Measurements from ENCODE around the gene POLD2.

POLD2 gene

DNA sequence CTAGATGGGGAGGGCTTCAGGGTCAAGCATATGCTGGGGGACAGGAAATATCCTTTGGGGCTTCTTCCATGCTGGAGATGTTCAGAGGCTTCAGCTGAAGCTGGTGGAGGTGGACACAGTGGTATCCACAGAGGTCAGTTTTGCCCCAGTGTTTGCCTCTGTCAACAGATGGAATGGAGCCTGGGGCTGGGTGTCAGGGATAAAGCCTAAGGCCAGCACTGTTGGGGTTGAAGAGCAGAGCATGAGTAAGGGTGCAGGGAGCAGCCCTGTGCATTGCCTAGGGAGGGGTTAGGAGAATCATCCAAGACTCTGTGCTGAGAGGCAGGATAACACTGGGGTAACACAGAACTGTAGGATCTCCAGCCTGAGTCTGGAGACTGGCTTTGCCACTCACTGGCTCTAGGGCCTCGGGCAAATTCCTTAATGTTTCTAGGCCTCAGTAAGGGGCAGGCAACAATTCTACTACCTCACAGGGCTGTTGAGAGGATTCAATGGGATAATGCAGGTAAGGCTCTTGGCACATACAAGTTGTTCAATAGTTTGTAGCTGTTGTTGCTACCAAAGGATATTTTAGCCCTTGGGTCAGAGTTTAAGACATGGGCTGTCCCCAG, 39.5 kb upstream of the POLD2 start:
- Histone ChIP-seq H3K4me1 (ENCODE audit: control extremely low read depth in 1 of 4, control insufficient read depth in 4 of 4, insufficient read depth in 4 of 4, low read length in 3 of 4) (peaks cover 0 to 3% (median 0%) of the 10 kb centered on the region in 4 experiments), H3K4me3 (ENCODE audit: control insufficient read depth in 1 of 7, extremely low read depth in 1 of 7, insufficient read depth in 4 of 7, low read depth in 2 of 7, low read length in 6 of 7) (no peak overlapping the region), H3K27me3 (replicated peaks in 2 of 5; ENCODE audit: control insufficient read depth in 4 of 5, insufficient read depth in 5 of 5, low read length in 4 of 5) (peaks cover 0 to 2% (median 0%) of the 10 kb centered on the region in 5 experiments), H3K9me3 (ENCODE audit: control extremely low read depth in 1 of 5, control insufficient read depth in 4 of 5, insufficient read depth in 2 of 5, low read depth in 1 of 5, low read length in 4 of 5) (peaks cover 0 to 4% (median 3%) of the 10 kb centered on the region in 5 experiments), H3K36me3 (ENCODE audit: control insufficient read depth in 4 of 4, insufficient read depth in 4 of 4, low read length in 3 of 4) (no peaks in the 10 kb centered on the region), H3K27ac (ENCODE audit: insufficient read depth in 1 of 2, low read depth in 1 of 2, low read length in 2 of 2, poor library complexity in 1 of 2, severe bottlenecking in 2 of 2) (no peak overlapping the region)
- no peak for DNase-seq
- WGBS (ENCODE audit: insufficient coverage) = no CpG with 5 or more reads among the region's 1 CpG
- ChIA-PET POLR2A (interaction anchor here (0.6 to 0.9 kb wide), 2 partner anchors 19 to 91 kb away, joined by 3 to 4 read pairs; no protein-coding TSS in a partner anchor), CTCF (interaction anchor here (0.9 to 1.1 kb wide), 2 partner anchors 9 to 21 kb away, joined by 3 read pairs; no protein-coding TSS in a partner anchor)

DNA sequence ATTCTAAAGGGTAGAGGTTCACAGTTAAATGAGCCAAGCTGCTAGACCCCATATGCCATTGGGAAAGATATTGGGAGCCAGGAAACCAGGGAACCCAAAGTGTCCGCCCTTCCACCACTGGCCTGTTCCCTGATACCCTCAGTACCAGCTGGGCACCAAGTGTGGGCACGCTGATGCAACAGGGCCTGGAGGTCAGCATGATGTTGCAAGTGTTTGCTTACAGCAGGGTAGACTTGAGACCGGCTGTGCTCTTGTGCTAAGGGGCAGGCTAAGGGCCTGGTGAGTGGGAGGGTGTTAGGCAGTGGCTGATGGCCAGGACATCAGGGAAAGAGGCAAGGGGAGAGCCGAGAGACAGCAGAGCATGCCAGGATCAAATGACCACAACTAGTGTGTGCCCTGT, 38.8 kb upstream of the POLD2 start:
- Histone ChIP-seq H3K36me3 (ENCODE audit: control insufficient read depth in 4 of 4, insufficient read depth in 4 of 4, low read length in 3 of 4) (no peaks in the 10 kb centered on the region), H3K9me3 (ENCODE audit: control extremely low read depth in 1 of 5, control insufficient read depth in 4 of 5, insufficient read depth in 2 of 5, low read depth in 1 of 5, low read length in 4 of 5) (peaks cover 0 to 4% (median 3%) of the 10 kb centered on the region in 5 experiments), H3K4me1 (ENCODE audit: control extremely low read depth in 1 of 4, control insufficient read depth in 4 of 4, insufficient read depth in 4 of 4, low read length in 3 of 4) (no peaks in the 10 kb centered on the region), H3K27me3 (replicated peaks in 2 of 5; ENCODE audit: control insufficient read depth in 4 of 5, insufficient read depth in 5 of 5, low read length in 4 of 5) (peaks cover 0 to 2% (median 0%) of the 10 kb centered on the region in 5 experiments), H3K4me3 (ENCODE audit: control insufficient read depth in 1 of 7, extremely low read depth in 1 of 7, insufficient read depth in 4 of 7, low read depth in 2 of 7, low read length in 6 of 7) (no peak overlapping the region), H3K27ac (ENCODE audit: insufficient read depth in 1 of 2, low read depth in 1 of 2, low read length in 2 of 2, poor library complexity in 1 of 2, severe bottlenecking in 2 of 2) (no peak overlapping the region)
- WGBS (ENCODE audit: insufficient coverage) = 97% methylated on average over 3 of the region's 4 CpGs
- CTCF ChIA-PET = no interaction called here
- no peak for DNase-seq
- POLR2A ChIA-PET = interaction anchor here (0.9 kb wide), 1 partner anchor 19 kb away, joined by 3 read pairs; no protein-coding TSS in a partner anchor

DNA sequence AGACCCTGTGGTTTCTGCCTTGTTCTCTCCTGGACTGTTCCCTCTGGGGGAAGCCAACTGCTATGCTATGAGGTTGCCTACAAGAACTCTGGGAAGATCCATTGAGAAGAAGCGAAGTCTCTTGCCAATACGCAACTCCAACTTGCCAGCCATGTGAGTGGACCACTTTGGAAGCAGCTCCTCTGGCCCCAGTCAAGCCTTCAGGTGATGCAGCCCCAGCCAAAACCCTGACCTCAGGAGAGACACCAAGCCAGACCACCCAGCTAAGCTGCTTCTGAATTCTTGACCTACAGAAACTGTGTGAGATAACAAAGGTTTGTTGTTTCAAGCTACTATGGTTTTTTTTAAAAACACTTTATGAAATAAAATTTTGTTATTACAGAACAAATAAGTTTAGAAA, 38.0 kb upstream of the POLD2 start:
- peaks cover 0 to 4% (median 3%) of the 10 kb centered on the region in 5 experiments for H3K9me3 ChIP-seq (ENCODE audit: control extremely low read depth in 1 of 5, control insufficient read depth in 4 of 5, insufficient read depth in 2 of 5, low read depth in 1 of 5, low read length in 4 of 5)
- peaks cover 0 to 2% (median 0%) of the 10 kb centered on the region in 5 experiments for H3K27me3 ChIP-seq (replicated peaks in 2 of 5; ENCODE audit: control insufficient read depth in 4 of 5, insufficient read depth in 5 of 5, low read length in 4 of 5)
- H3K4me1 ChIP-seq (ENCODE audit: control extremely low read depth in 1 of 4, control insufficient read depth in 4 of 4, insufficient read depth in 4 of 4, low read length in 3 of 4) = no peaks in the 10 kb centered on the region
- H3K27ac ChIP-seq (ENCODE audit: insufficient read depth in 1 of 2, low read depth in 1 of 2, low read length in 2 of 2, poor library complexity in 1 of 2, severe bottlenecking in 2 of 2) = no peak overlapping the region
- CTCF ChIA-PET = no interaction called here
- H3K36me3 ChIP-seq (ENCODE audit: control insufficient read depth in 4 of 4, insufficient read depth in 4 of 4, low read length in 3 of 4) = no peaks in the 10 kb centered on the region
- no peak for DNase-seq
- H3K4me3 ChIP-seq (ENCODE audit: control insufficient read depth in 1 of 7, extremely low read depth in 1 of 7, insufficient read depth in 4 of 7, low read depth in 2 of 7, low read length in 6 of 7) = no peak overlapping the region
- POLR2A ChIA-PET = interaction anchor here (0.6 kb wide), 1 partner anchor 890 kb away, joined by 3 read pairs; no protein-coding TSS in a partner anchor
- WGBS (ENCODE audit: insufficient coverage) = 100% methylated on average over 2 of the region's 2 CpGs

DNA sequence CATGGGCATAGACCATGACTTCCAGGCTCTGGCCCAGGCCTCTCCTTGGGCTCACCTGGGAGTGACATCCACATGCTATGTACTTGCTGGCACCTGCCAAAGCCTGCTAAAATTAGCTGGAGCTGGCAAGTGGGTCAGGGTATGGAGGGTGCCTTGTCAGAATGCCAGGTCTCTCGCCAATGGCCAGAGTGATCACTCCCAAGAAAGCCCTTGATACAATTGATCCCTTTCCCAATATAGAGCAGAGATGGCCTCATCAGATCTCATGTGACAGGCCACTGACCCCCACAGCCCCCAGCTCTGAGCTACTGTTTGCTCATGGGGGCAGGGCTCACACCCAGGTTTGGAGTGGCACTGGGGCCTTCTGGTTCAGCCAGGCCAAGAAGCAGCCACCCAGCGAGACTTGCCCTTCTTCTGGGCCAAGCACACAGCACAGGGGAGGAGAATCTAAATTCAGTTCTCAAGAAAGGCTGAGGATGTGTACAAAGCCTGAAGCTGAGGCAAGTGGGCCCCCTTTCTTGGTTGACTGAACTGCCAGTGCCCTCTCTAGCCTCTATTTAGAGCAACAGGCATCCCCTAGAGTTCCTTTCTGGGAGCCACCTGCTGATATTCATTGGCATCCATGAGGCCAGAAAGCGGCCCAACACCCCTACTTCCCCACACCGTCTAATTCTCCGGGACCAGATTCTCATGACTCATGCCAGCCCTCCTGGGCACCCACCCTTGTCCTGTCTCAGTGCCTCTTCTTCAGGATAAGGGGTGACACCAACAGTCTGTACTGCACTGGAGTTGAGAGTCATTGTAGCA, 36.7 kb upstream of the POLD2 start:
- Histone ChIP-seq H3K27me3 (replicated peaks in 2 of 5; ENCODE audit: control insufficient read depth in 4 of 5, insufficient read depth in 5 of 5, low read length in 4 of 5) (peaks cover 0 to 4% (median 0%) of the 10 kb centered on the region in 5 experiments), H3K4me1 (ENCODE audit: control extremely low read depth in 1 of 4, control insufficient read depth in 4 of 4, insufficient read depth in 4 of 4, low read length in 3 of 4) (no peaks in the 10 kb centered on the region), H3K36me3 (ENCODE audit: control insufficient read depth in 4 of 4, insufficient read depth in 4 of 4, low read length in 3 of 4) (no peaks in the 10 kb centered on the region), H3K27ac (ENCODE audit: insufficient read depth in 1 of 2, low read depth in 1 of 2, low read length in 2 of 2, poor library complexity in 1 of 2, severe bottlenecking in 2 of 2) (no peak overlapping the region), H3K9me3 (ENCODE audit: control extremely low read depth in 1 of 5, control insufficient read depth in 4 of 5, insufficient read depth in 2 of 5, low read depth in 1 of 5, low read length in 4 of 5) (peaks cover 0 to 4% (median 3%) of the 10 kb centered on the region in 5 experiments), H3K4me3 (ENCODE audit: control insufficient read depth in 1 of 7, extremely low read depth in 1 of 7, insufficient read depth in 4 of 7, low read depth in 2 of 7, low read length in 6 of 7) (no peak overlapping the region)
- CTCF ChIA-PET = no interaction called here
- POLR2A ChIA-PET = no interaction called here
- WGBS (ENCODE audit: insufficient coverage) = 90% methylated on average over 5 of the region's 5 CpGs
- DNase-seq = no peak

DNA sequence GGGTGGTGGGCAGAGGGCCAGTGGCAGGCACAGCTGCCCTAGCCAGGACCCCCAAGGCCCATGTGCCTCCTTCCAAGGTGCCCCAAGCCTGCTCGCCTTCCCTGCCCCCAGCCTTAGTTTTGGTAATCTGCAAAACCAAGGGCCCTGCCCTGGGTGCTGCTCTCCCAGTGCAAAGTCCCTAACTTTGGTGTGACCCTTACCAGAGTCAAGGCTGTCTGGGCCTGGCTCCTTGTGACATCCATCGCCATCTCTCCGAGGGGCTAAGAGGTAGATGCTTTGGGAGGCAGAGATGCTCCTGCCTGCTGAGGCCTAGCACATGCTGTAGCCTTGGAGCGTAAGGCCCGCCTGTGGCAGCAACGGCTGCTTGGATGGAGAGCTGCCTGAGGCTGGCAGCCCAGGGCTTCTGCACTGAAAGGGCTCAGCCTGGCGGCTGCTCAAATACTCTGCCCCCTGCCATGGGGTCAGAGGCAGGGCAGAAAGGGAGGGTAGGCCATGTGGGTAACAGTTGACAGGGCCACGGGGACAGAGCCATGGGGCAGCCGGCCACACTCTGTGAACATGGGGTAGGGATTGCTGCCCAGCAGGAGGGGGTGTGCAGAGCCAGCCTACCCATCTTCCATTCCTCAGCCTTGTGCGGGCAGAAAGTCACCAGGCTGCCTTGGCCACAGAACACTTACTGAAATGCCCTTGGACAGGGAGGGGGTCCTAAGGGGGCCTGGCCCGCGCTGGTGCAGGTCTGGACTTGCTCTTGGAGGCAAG, 35.7 kb upstream of the POLD2 start:
- peaks cover 0 to 3% (median 0%) of the 10 kb centered on the region in 5 experiments for H3K9me3 ChIP-seq (ENCODE audit: control extremely low read depth in 1 of 5, control insufficient read depth in 4 of 5, insufficient read depth in 2 of 5, low read depth in 1 of 5, low read length in 4 of 5)
- no peaks in the 10 kb centered on the region for H3K4me1 ChIP-seq (ENCODE audit: control extremely low read depth in 1 of 4, control insufficient read depth in 4 of 4, insufficient read depth in 4 of 4, low read length in 3 of 4)
- no peaks in the 10 kb centered on the region for H3K36me3 ChIP-seq (ENCODE audit: control insufficient read depth in 4 of 4, insufficient read depth in 4 of 4, low read length in 3 of 4)
- H3K27me3 ChIP-seq (replicated peaks in 2 of 5; ENCODE audit: control insufficient read depth in 4 of 5, insufficient read depth in 5 of 5, low read length in 4 of 5) = peaks cover 0 to 4% (median 0%) of the 10 kb centered on the region in 5 experiments
- ChIA-PET POLR2A (no interaction called here), CTCF (no interaction called here)
- 99% methylated on average over 12 of the region's 12 CpGs for WGBS (ENCODE audit: insufficient coverage)
- DNase-seq = no peak
- no peak overlapping the region for H3K4me3 ChIP-seq (ENCODE audit: control insufficient read depth in 1 of 7, extremely low read depth in 1 of 7, insufficient read depth in 4 of 7, low read depth in 2 of 7, low read length in 6 of 7)
- no peak overlapping the region for H3K27ac ChIP-seq (ENCODE audit: insufficient read depth in 1 of 2, low read depth in 1 of 2, low read length in 2 of 2, poor library complexity in 1 of 2, severe bottlenecking in 2 of 2)

DNA sequence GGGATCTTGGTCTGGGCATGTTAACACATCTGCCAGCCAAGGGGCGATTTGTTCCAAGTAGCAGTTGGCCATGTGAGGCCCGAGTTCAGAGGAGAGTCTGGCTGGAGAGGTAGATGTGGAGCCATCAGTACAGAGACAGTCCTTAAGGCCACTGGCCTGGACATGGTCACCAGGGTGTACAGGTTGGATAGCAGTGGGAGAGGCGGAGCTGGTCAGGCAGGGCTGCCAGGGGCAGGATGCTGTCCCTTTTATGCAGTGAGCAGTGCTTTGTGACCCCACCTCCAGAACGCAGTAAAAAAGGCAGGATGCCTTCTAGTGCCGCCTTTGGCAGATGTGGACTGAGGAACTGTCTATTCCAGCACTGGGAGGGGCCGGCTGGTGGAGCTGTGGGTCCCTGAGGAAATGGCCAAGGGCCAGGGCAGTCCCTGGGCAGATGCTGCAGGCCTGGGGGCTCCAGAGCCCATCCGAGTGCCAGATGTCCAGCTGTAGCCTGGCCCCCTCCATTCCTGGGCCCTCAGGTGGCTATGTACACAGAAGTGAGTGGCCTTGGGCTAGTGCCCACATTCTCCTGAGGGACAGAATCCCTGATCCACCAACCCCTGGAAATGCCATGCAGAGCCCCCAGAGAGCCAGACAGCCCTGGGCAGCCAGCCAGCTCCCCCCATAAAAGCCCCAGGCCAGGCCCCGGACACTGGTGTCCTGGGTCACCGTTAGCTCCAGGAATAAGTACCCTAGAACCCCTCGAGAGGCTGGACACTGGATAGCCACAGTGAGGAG, 34.9 kb upstream of the POLD2 start:
- H3K4me1 ChIP-seq (ENCODE audit: control extremely low read depth in 1 of 4, control insufficient read depth in 4 of 4, insufficient read depth in 4 of 4, low read length in 3 of 4) = no peaks in the 10 kb centered on the region
- 98% methylated on average over 8 of the region's 10 CpGs for WGBS (ENCODE audit: insufficient coverage)
- CTCF ChIA-PET = interaction anchor here (0.7 kb wide), 1 partner anchor 9 kb away, joined by 3 read pairs; no protein-coding TSS in a partner anchor
- peaks cover 0 to 3% (median 0%) of the 10 kb centered on the region in 5 experiments for H3K9me3 ChIP-seq (ENCODE audit: control extremely low read depth in 1 of 5, control insufficient read depth in 4 of 5, insufficient read depth in 2 of 5, low read depth in 1 of 5, low read length in 4 of 5)
- no peak for DNase-seq
- H3K27ac ChIP-seq (ENCODE audit: insufficient read depth in 1 of 2, low read depth in 1 of 2, low read length in 2 of 2, poor library complexity in 1 of 2, severe bottlenecking in 2 of 2) = no peak overlapping the region
- no peak overlapping the region for H3K4me3 ChIP-seq (ENCODE audit: control insufficient read depth in 1 of 7, extremely low read depth in 1 of 7, insufficient read depth in 4 of 7, low read depth in 2 of 7, low read length in 6 of 7)
- POLR2A ChIA-PET = no interaction called here
- peaks cover 0 to 4% (median 0%) of the 10 kb centered on the region in 5 experiments for H3K27me3 ChIP-seq (replicated peaks in 2 of 5; ENCODE audit: control insufficient read depth in 4 of 5, insufficient read depth in 5 of 5, low read length in 4 of 5)
- H3K36me3 ChIP-seq (ENCODE audit: control insufficient read depth in 4 of 4, insufficient read depth in 4 of 4, low read length in 3 of 4) = no peaks in the 10 kb centered on the region
